Measurements from ENCODE around the gene CACNA2D2.

Gene CACNA2D2

DNA sequence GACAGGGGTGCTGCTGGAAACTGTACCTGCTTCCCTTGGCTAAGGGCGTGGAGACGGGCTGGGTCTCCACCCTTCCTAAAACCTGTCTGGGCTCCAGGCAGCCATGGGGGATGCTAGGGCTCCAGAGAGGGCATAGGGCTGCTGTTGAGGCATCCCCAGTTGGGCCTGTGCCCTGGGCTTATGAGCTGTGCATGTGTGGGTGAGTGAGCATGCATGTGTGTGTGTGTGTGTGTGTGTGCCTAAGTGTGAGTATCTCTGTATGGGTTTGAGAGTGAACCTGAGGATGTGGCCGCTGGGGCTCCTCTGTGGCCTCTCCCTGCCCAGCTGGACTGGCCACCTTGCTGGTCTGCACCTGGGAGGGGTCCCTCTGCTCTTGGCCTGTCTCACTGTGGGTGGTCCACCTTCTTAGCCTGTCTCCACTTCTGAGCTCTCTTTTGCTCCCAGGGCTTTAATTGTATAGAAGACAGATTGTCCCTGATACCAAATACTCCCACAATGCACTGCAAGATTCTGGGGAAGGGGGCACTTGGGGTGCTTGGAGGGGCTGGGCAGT lies 132.2 kb downstream of the CACNA2D2 start:
- DNase-seq (ENCODE audit: low read depth, low spot score) = no peak

DNA sequence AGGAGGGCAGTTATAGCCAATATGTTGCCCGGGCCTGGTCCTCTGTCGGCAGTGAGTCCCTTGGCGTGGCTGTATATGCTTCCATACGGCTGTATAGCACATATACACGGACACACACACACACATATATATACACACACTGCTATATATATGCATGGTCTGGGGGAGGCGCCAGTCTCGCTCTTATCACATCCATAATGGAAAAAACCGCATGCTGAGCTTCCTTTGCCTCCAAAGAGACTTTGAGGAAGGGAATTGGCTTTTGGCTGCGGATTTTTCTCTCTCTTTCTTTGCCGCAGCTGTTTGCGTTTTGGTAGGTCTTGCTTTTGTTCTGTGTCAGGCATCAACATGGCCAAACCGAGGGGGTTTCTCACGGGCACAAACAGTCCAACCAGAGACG lies 132.8 kb downstream of the CACNA2D2 start:
- DNase-seq (ENCODE audit: low read depth, low spot score) = no peak

DNA sequence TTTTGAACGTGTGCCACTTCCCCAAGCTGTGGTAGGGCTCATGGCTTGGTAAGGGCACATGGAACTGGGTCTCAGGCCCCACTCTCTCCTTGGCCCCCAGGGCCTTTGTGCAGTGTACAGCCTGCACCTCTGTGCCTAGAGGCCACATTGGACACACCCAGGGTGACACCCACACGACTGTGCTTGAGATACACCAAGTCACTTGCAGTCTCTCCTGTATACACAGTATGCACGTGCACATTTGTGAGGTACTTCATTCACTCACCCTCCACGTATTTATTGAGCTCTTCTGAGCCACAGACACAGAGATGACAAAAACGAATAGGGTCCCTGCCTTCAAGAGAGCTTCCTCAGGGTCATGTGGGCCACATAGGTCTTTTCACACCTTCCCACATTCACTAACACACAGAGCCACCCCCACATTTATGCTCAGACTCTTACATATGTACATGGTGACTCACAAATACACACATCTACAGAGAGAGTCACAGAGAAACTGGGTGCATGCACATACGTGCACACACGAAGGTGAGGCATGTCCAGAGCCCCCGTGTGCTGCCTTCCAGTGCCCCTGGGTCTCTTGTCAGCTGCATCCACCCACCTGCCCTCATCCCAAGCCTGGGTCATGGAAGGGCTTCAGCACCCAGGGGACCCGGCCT lies 134.3 kb downstream of the CACNA2D2 start:
- no peak for DNase-seq (ENCODE audit: low read depth, low spot score)

- no peak for DNase-seq (ENCODE audit: low read depth, low spot score)
Measured at GRCh38 chr3:50365842-50366220, 137.6 kb downstream of the CACNA2D2 start.

DNA sequence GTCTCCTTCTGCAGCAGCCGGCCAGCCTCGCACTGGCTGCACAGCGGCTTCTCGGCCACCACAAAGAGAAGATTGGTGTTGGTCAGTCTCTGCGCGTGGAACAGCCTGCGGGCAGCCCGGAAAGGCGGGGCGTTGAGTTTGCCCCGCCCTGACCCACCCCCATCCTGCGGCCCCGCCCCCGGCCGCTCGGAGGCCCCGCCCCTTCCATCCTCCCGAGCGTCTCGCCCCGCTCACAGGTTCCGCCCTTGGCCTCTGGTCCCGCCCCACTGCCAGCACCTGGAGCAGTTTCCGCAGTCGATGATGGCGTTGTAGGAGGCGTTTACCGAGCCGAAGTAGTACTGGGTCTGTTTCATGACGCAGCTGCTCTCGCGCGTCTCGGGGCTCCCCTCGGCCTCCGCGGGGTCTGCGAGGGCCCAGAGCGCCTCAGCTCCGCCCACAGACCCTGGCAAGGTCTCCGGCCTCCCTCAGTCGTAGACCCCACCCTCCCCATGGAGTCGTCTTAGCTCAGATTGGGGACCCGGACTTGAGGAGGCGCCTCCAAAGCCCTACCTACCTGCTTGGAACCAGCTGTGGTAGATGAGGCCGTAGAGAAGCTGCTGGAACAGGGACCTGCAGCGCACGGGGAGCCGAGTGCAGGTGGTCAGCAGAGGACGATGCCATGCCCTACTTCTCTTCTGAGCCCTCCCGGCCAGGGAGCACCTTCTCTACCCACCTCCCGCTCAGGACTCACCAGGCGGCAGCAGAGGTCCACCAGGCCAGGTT lies 138.2 kb downstream of the CACNA2D2 start:
- DNase-seq (ENCODE audit: low read depth, low spot score) = peak; percentile 86

GRCh38 chr3:50364573-50365079 lies 138.8 kb downstream of the CACNA2D2 start:
- DNase-seq (ENCODE audit: low read depth, low spot score) = no peak

DNA sequence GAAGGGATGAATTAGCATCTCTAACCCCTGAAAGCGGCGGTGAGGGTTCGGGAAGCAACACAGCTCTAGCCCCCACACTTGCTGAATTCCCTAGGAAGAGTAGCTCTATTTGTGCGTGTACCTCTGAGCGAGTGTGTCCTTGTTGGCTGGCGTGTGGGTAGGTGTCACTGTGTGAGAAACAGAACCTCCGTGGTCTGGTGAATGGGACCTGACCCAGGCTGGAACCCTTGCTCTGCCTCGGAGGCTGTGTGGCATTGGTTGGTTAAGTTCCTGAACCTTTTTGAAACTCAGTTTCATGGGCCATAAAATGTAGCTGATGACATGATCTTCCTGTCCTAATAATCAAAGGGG lies 143.7 kb downstream of the CACNA2D2 start:
- DNase-seq (ENCODE audit: low read depth, low spot score) = no peak

GRCh38 chr3:50358911-50359759 lies 144.3 kb downstream of the CACNA2D2 start, which contains the start of gene TMEM115:
Gene TMEM115 (minus strand): TSS chr3:50359521. CDS start chr3:50359063, 458 bp downstream.
- peak; percentile 87 for DNase-seq (ENCODE audit: low read depth, low spot score)

- no peak for DNase-seq (ENCODE audit: low read depth, low spot score)
Measured at GRCh38 chr3:50358355-50358910, 145.0 kb downstream of the CACNA2D2 start.

DNA sequence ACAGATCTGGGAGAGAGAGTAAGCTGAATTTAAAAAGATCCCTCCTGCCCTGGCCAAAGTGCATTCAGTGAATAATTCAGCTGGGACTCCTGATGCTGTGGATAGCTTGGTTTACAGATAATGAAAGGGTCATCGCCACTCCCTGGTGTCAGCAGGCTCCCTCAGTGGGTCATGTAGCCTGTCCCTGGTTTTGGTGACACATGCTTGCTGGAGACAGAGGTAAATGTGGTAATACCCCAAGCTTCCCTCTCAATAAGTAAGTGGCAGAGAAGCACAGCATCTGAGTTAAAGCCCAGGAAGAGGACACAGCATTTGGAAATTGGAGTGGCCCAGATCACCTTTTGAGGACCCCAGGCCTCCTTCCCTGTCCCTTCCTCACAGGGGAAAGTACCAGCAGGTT lies 146.0 kb downstream of the CACNA2D2 start:
- no peak for DNase-seq (ENCODE audit: low read depth, low spot score)

DNA sequence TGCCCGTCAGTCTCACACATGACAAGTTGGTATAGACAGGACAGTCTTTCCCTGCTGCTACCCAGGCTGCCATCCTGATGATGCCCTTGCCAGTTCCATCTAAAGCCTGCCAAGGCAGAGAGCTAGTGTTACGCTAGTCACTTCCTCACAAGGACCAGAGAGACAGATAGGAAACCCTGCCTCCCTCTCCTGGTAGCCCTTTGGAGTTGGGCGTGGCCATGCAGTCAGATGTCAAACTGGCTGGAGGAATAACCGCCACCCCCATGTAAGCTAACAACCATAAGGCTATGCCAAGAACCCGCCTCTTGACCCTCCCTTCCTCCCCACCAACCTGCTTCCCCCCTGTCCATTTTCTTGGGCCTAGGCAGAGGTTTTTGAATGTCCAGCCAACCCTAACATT lies 146.9 kb downstream of the CACNA2D2 start:
- DNase-seq (ENCODE audit: low read depth, low spot score) = no peak

GRCh38 chr3:50355829-50356552 lies 147.4 kb downstream of the CACNA2D2 start:
- DNase-seq (ENCODE audit: low read depth, low spot score) = no peak

DNA sequence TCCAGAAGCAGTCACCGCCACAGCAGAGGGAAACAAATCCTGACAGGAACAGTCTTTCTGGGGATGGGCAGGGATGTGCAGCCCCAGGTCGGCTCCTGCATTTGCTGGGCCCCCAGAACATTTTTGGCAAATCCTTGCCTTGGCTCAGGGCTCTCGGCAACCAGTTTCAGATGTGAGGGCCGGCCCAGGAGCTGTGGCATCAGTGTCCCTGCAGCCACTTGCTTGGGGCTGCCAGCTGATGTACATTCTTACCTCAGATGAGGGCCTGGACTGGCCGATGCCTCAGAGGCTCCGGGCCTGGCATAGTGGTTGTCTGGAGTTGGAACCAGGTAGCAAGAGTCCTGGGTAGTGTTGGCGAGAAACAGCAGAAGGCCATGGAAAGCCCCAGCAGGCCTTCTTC lies 148.6 kb downstream of the CACNA2D2 start:
- DNase-seq (ENCODE audit: low read depth, low spot score) = no peak

- no peak for DNase-seq (ENCODE audit: low read depth, low spot score)
Measured at GRCh38 chr3:50354186-50354764, 149.2 kb downstream of the CACNA2D2 start.

- no peak for DNase-seq (ENCODE audit: low read depth, low spot score)
Measured at GRCh38 chr3:50353245-50354004, 150.0 kb downstream of the CACNA2D2 start.

DNA sequence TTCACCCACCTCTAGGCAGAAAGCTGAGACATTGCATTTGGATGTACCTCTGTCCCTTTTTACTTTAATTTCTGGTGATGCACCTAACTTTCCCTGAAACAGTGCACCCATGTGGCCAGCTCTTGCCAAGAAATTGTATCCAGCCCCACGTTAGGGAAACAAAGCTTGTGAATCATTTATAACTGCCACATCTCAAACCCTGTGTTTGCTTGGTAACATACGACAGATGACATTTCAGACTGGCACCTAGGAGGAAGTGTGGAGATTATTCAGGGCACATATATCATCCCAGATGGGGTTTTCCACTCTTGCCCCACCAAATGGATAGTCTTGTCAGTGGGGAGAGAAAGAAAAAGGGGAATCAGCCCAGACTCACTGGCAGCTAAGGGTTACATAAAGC lies 150.7 kb downstream of the CACNA2D2 start:
- no peak for DNase-seq (ENCODE audit: low read depth, low spot score)

DNA sequence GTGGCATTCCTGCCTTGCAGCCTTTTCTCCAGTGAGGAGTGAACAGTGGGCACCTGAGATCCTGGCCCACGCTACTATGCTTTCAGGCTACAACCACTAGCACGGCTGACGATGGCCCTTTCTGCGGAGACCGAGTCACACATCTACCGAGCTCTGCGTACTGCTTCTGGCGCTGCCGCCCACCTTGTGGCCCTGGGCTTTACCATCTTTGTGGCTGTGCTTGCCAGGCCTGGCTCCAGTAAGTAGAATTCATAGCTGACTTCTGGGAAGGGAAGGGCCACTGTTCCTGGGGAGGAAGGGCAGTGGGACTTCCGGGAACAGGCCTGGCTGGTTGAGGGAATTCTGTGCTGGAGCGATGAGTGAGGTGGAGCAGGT lies 152.1 kb downstream of the CACNA2D2 start:
- DNase-seq (ENCODE audit: low read depth, low spot score) = no peak

DNA sequence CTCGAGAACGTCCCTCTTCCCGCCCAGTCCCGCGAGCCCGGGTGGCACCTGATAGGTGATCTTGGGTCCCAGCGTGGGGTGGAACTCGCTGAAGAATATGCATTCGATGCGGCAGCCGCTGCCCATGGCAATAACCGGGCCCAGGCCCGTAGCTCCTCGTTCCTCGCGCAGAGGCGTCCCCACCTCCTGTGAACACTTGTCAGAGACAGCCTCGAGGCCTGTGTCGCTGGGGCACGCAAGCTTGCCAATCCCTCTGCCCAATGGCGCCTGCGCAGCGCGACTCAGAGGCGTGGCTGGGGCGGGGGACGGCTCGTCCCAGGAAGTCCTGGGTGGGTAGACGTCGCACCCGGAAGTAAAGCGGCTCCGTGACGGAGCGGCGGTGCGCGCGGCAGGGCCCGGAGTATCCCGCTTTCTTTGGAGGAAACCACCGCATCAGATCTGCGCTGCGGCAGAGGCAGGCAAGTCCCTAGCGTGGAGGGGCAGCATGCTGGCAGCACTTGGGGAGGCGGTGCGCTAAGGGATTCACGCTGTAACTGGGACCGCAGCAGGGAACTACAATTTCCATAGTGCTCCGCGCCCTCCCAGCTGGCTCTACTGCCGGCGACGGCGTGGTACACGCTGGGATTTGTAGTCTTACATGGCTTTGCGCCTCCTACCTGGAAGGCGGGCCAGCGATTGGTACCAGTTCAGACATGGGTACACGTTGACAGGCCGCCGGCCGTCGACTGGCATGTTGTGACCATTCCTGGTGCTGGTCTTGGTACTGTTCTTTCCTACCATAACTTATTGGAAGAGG lies 152.7 kb downstream of the CACNA2D2 start, which contains the start of the genes CYB561D2 and NPRL2:
CYB561D2 (plus strand) TSS at position 336 of the 796 bp plus-strand sequence. CDS start 572 bp downstream, outside the sequence.
NPRL2 (minus strand) TSS at position 249 of the 796 bp plus-strand sequence; CDS start at position 126, 123 bp downstream.
- peak; percentile 99 for DNase-seq (ENCODE audit: low read depth, low spot score)

DNA sequence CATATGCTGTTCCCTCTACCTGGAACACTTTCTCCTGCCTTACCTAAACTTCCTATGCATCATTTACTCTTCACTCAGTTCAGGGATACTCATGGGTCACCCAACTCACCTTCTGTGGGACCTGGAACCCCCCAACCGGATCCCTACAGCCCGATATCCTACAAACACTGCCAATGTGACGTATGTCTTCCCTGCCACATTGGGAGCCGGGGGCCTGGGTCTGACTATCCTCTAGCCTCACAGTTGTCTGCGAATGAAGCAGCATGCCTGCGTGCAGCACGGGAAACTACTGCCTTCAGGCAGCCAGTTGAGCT lies 153.3 kb downstream of the CACNA2D2 start:
- DNase-seq (ENCODE audit: low read depth, low spot score) = no peak

Data from activated naive CD8-positive, alpha-beta T cell treated with anti-CD3 and anti-CD28 coated beads, Interleukin-2, amount 50 U/mL, for 16 hours (primary cell).